Activated CD8-positive, alpha-beta memory T cell treated with anti-CD3 and anti-CD28 coated beads, Interleukin-2, amount 10 ng/mL, durations not matched to agents 7 days and 5 days (primary cell): ENCODE data around the gene ABCC1. TPM values are rescaled to one million over a fixed set of nuclear protein-coding genes. Genes with fewer than 3 reads are reported as not detected.
A peak's percentile ranks its signal among the peaks of the same experiment; 100 is the strongest.

ENCODE experiments used
- ATAC-seq: fragments of 150-1000 bp; cut with Tn5 transposase; one replicate; pipeline ENCODE4 v1.10.0; 2021; ENCODE audit warnings: moderate library complexity
- CTCF ChIA-PET: fragments of 350-600 bp; sonication (Branson Sonifier 250); formaldehyde crosslinking; loops from one replicate; lab custom pipeline; 2021; ENCODE audit warnings: antibody characterized with exemption; lab: Charles Lee
- DNase-seq: peaks from one replicate; pipeline ENCODE4 v3.0.0-alpha.2; 2020
- H3K27ac Mint-ChIP-seq: one replicate; pipeline ENCODE4 v1.8.0; 2021; ENCODE audit warnings: mild to moderate bottlenecking, mixed read lengths
- H3K27me3 Mint-ChIP-seq: one replicate; pipeline ENCODE4 v1.8.0; 2021; ENCODE audit warnings: mixed read lengths
- H3K36me3 Mint-ChIP-seq: one replicate; pipeline ENCODE4 v1.8.0; 2021; ENCODE audit warnings: mild to moderate bottlenecking, mixed read lengths
- H3K4me1 Mint-ChIP-seq: one replicate; pipeline ENCODE4 v1.8.0; 2021; ENCODE audit warnings: mixed read lengths
- H3K4me3 Mint-ChIP-seq: one replicate; pipeline ENCODE4 v1.8.0; 2021; ENCODE audit warnings: mild to moderate bottlenecking, moderate library complexity, mixed read lengths
- H3K9me3 Mint-ChIP-seq: one replicate; pipeline ENCODE4 v1.8.0; 2022; ENCODE audit warnings: low read depth, mixed read lengths
- total RNA-seq, 2 experiments: library from RNA; stranded (reverse); gene quantifications; one replicate each; pipeline ENCODE4 v1.2.3, GENCODE V29; 2021

The ABCC1 gene
- total RNA-seq, 2 experiments from 2014 or later: 54.9 to 76.8 TPM

DNA sequence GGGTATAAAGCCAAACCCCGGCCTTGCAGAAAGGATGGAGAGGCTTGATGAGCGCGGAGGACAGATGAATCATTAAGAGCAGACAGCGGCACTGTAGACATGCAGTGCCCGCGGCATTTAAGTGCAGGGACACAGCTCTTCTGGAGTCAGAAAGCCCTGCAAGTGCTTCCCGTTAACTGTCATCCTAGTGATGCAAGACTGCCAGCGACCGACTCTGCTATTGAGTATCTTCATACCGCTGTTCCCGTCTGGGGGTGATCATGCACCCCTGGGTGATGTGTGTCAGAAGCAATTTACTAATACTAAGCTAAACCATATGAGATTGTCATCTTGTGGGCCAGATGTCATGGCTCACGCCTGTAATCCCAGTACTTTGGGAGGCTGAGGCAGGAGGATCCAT lies 172.8 kb downstream of the ABCC1 start:
- CTCF ChIA-PET: no interaction called here
- Mint-ChIP-seq H3K4me3 (no peak overlapping the region), H3K9me3 (peaks cover 14% of the 10 kb centered on the region), H3K27me3 (no peaks in the 10 kb centered on the region), H3K27ac (no peak overlapping the region), H3K4me1 (peaks cover 14% of the 10 kb centered on the region), H3K36me3 (peaks cover 81% of the 10 kb centered on the region)
- ATAC-seq: no peak
- no peak for DNase-seq

DNA sequence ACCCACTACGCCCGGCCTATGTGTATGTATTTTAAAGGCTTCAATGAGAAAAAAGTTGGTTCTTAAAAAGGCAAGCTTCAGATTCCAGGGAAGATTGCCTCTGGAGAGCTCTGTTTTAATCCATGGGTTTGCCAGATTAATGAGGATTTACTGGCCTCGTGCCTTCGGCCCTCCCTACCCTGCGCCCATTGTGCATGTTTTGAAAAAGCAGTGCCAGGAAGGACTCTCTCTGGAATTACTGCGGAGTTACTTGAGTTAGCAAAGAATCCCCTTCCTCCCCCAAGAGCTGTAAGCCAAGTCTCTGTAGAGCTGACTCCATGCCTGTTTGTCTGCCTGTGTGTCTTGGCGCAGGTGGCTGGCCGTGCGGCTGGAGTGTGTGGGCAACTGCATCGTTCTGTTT lies 175.0 kb downstream of the ABCC1 start:
- CTCF ChIA-PET: interaction anchor here (0.6 to 1.2 kb wide), 3 partner anchors 124 to 368 kb away, joined by 3 to 4 read pairs (median 3); no protein-coding TSS in a partner anchor
- Mint-ChIP-seq H3K4me3 (no peak overlapping the region), H3K36me3 (peaks cover 68% of the 10 kb centered on the region), H3K27ac (no peak overlapping the region), H3K4me1 (peaks cover 14% of the 10 kb centered on the region), H3K27me3 (no peaks in the 10 kb centered on the region), H3K9me3 (peaks cover 10% of the 10 kb centered on the region)
- ATAC-seq: no peak
- DNase-seq: no peak

DNA sequence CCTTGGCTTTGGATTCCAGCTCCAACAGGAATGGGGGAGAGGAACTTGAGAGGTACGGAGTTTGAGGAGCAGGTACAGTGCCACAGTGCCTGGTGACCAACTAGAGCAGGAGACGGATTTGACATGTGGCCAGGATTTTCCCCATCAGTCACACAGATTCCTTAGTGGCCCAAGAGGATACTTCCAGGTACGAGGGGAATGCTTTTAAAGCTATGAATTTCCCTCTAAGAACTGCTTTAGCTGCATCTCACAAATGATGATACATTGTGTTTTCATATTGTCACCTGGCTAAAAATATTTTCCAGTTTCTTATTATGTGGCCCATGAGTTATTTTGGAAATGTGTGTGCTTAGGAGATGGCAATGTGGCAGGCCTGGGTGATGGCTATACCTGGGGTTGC lies 175.6 kb downstream of the ABCC1 start:
- Mint-ChIP-seq H3K27me3 (no peaks in the 10 kb centered on the region), H3K4me1 (peaks cover 11% of the 10 kb centered on the region), H3K9me3 (peaks cover 10% of the 10 kb centered on the region), H3K4me3 (no peak overlapping the region), H3K36me3 (peaks cover 66% of the 10 kb centered on the region), H3K27ac (no peak overlapping the region)
- ATAC-seq (no peak), DNase-seq (no peak)
- CTCF ChIA-PET: interaction anchor here (0.6 to 1.2 kb wide), 3 partner anchors 124 to 369 kb away, joined by 3 to 4 read pairs (median 3); no protein-coding TSS in a partner anchor

DNA sequence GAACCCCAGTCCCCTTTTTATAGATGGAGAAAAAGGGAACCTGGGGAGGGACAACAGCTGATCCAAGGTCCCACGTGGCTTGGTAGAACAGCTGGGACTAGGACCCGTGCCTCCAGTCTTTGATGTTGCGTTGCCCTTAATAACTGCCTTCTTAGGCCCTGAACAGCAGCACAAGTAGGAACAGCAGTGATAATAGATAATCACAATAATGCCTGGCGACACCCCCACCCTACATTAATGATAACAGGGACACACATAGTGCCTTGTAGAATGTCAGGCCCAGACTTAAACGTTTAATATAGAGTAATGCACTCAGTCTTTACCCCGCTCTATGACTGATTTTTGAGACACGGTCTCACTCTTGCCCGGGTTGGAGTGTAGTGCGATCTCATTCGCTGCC lies 177.5 kb downstream of the ABCC1 start:
- ATAC-seq: no peak
- CTCF ChIA-PET: interaction anchor here (0.6 to 2.9 kb wide), 10 partner anchors 65 to 584 kb away, joined by 3 to 15 read pairs (median 3); no protein-coding TSS in a partner anchor
- H3K4me1 Mint-ChIP-seq: no peaks in the 10 kb centered on the region
- H3K27ac Mint-ChIP-seq: no peak overlapping the region
- peaks cover 48% of the 10 kb centered on the region for H3K36me3 Mint-ChIP-seq
- H3K9me3 Mint-ChIP-seq: peaks cover 8% of the 10 kb centered on the region
- no peak overlapping the region for H3K4me3 Mint-ChIP-seq
- no peaks in the 10 kb centered on the region for H3K27me3 Mint-ChIP-seq
- DNase-seq: no peak

DNA sequence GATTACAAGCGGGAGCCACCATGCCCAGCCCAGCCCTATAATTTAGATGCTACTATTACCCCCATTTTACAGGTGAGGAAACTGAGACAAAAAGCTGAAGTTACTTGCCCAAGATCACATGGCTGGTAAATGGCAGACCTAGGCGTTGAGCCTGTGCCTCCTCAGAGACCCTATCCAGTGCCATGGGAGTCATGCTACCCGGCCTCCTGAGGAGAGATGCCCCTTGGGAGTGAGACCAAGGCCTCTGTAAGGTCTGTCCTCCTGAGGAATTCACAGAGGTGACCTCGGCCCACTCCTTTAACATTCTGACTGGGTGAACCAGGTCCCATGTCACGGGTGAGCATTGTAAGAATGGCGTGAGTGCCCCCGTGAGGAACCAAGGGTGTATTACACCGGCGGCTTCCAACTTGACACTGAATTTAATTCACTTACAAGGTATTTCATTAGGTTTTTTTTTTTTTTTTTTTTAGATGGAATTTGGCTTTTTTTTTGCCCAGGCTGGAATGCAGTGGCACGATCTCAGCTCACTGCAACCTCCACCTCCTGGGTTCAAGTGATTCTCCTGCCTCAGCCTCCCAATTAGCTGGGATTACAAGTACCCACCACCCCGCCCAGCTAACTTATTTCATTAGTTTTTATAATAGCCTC lies 178.2 kb downstream of the ABCC1 start:
- CTCF ChIA-PET: interaction anchor here (0.6 to 2.9 kb wide), 14 partner anchors 66 to 585 kb away, joined by 3 to 15 read pairs (median 3); partner anchors contain the start of gene CEP20
- H3K36me3 Mint-ChIP-seq: peaks cover 42% of the 10 kb centered on the region
- H3K9me3 Mint-ChIP-seq: peaks cover 8% of the 10 kb centered on the region
- ATAC-seq (peak; percentile 82), DNase-seq (peak; percentile 81)
- H3K27me3 Mint-ChIP-seq: no peaks in the 10 kb centered on the region
- no peak overlapping the region for H3K4me3 Mint-ChIP-seq
- peak overlapping the region; percentile 17 for H3K27ac Mint-ChIP-seq
- no peaks in the 10 kb centered on the region for H3K4me1 Mint-ChIP-seq

DNA sequence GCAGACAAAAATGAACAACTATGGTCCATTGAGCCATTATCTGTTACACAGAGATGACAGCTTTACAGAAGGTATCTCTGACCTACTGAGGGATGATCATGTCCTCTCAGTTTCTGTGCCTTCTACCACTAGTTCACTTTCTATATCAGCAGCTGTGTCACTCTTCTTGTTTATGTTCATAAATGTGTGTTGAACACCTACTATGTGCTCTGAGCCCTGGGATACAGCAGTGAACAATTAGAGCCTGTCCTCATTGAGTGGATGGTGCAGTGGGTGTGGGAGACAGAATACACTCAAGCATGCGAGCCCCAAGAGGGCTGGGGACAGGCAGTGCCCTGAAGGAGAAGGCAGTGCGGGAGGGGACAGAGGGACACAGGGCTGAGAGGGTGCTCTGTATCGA lies 181.8 kb downstream of the ABCC1 start:
- no peaks in the 10 kb centered on the region for H3K27me3 Mint-ChIP-seq
- DNase-seq: no peak
- no peaks in the 10 kb centered on the region for H3K9me3 Mint-ChIP-seq
- CTCF ChIA-PET: interaction anchor here (1.0 kb wide), 1 partner anchor 12 kb away, joined by 3 read pairs; no protein-coding TSS in a partner anchor
- no peak overlapping the region for H3K27ac Mint-ChIP-seq
- H3K36me3 Mint-ChIP-seq: peaks cover 29% of the 10 kb centered on the region
- no peak overlapping the region for H3K4me3 Mint-ChIP-seq
- no peaks in the 10 kb centered on the region for H3K4me1 Mint-ChIP-seq
- no peak for ATAC-seq

DNA sequence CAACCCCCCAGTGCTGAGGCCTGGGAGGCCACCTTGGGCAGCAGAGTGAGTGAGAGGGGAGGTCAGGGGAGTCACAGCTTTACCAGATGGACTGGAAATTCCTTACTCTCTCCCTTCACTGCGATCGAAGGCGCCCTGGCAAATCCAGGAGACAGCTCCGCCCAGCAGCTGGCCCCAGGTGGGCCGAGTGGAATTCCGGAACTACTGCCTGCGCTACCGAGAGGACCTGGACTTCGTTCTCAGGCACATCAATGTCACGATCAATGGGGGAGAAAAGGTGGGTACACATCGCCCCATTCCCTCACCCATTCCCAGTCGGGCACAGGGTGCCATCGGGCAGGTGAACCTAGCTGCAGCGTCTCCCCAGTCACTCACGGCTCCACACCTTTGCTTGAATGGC lies 182.2 kb downstream of the ABCC1 start:
- Mint-ChIP-seq H3K9me3 (no peaks in the 10 kb centered on the region), H3K4me1 (no peaks in the 10 kb centered on the region), H3K27ac (no peak overlapping the region), H3K4me3 (no peak overlapping the region), H3K27me3 (no peaks in the 10 kb centered on the region), H3K36me3 (peaks cover 34% of the 10 kb centered on the region)
- no peak for DNase-seq
- CTCF ChIA-PET: no interaction called here
- ATAC-seq: no peak

DNA sequence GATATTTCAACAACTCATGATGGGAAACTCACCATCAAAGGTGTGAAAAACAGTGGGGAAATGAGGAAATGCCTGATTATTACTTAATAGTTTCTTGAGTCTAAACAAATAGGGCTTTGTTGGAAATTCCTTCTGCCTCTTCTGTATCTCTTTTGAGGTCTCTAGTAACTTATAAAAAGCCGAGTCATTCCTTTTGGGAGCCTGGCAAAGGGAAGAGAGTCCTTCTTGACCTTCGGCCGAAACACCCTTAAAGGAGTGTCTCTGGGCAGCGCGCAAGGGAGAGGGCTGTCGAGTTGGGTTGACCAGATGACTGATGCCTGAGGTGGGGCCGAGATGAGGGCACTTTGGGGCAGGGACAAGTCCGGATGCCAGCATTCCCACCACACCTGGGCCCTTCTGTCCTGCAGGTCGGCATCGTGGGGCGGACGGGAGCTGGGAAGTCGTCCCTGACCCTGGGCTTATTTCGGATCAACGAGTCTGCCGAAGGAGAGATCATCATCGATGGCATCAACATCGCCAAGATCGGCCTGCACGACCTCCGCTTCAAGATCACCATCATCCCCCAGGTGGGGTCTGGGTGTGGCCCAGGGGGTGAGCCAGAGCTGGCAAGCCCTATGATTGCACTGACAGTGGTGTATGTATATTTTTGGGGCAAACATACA lies 184.7 kb downstream of the ABCC1 start:
- ATAC-seq: no peak
- H3K36me3 Mint-ChIP-seq: peaks cover 35% of the 10 kb centered on the region
- no peaks in the 10 kb centered on the region for H3K4me1 Mint-ChIP-seq
- H3K27me3 Mint-ChIP-seq: no peaks in the 10 kb centered on the region
- no peak overlapping the region for H3K4me3 Mint-ChIP-seq
- no peak overlapping the region for H3K27ac Mint-ChIP-seq
- DNase-seq: no peak
- no peaks in the 10 kb centered on the region for H3K9me3 Mint-ChIP-seq
- CTCF ChIA-PET: no interaction called here

DNA sequence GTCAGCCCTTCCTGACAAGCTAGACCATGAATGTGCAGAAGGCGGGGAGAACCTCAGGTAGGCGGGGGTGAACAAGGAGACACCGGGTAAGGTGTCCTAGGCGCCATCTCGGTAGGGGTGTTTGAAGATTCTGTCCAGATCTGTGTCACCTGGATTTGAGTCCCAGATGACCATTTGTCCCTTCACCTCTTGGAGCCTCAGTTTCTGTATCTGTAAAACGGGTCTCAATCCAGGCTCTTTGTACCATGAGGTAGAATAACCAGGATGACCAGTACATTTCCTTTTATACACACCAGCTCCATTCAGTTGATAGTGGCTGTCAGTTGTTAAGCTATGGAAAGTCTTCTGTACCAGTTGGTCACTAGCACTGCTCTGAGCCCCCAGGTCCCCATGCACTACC lies 187.2 kb downstream of the ABCC1 start:
- H3K4me3 Mint-ChIP-seq: no peak overlapping the region
- H3K9me3 Mint-ChIP-seq: no peaks in the 10 kb centered on the region
- CTCF ChIA-PET: no interaction called here
- ATAC-seq: no peak
- H3K4me1 Mint-ChIP-seq: peaks cover 4% of the 10 kb centered on the region
- no peaks in the 10 kb centered on the region for H3K27me3 Mint-ChIP-seq
- peaks cover 43% of the 10 kb centered on the region for H3K36me3 Mint-ChIP-seq
- no peak overlapping the region for H3K27ac Mint-ChIP-seq
- no peak for DNase-seq

DNA sequence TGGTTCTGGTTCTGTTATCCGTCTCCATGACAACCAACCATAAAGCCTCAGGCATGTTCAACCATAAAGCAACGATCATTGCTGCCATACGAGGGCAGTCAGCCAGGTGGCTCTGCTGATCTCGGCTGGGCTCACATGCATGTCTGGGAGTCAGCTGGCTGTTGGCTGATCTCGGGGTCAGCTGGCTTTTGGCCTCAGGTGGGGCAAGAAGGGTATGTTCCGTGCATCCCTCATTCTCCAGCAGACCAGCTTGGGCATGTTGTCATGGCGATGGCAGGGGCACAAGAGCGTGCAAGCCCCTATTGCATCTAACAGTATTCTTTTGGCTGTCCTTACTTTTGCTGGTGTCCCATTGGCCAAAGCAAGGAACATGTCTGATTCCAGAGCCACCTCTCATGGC lies 187.7 kb downstream of the ABCC1 start:
- ATAC-seq (no peak), DNase-seq (no peak)
- CTCF ChIA-PET: no interaction called here
- H3K36me3 Mint-ChIP-seq: peaks cover 45% of the 10 kb centered on the region
- H3K27ac Mint-ChIP-seq: no peak overlapping the region
- H3K9me3 Mint-ChIP-seq: no peaks in the 10 kb centered on the region
- peaks cover 4% of the 10 kb centered on the region for H3K4me1 Mint-ChIP-seq
- no peak overlapping the region for H3K4me3 Mint-ChIP-seq
- H3K27me3 Mint-ChIP-seq: no peaks in the 10 kb centered on the region

DNA sequence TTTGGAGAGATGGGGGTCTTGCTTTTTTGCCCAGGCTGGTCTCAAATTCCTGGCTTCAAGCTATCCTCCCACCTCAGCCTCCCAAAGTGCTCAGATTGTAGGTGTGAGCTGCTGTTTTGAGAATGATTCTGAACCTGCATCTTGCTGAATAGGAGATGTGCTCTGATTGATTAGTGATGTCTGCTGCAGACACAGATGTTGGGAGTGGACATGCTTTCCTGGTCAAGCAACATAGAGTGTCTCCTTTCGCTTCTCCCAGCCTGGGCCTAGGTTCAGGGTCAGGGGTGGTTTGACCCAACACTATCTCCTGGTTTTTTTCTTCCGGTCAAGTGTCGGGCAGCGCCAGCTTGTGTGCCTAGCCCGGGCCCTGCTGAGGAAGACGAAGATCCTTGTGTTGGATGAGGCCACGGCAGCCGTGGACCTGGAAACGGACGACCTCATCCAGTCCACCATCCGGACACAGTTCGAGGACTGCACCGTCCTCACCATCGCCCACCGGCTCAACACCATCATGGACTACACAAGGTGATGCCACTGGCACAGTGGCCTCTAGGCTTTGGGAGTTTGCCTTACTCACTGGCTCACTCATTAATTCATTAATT lies 188.7 kb downstream of the ABCC1 start:
- ATAC-seq: no peak
- CTCF ChIA-PET: no interaction called here
- H3K4me3 Mint-ChIP-seq: no peak overlapping the region
- no peaks in the 10 kb centered on the region for H3K27me3 Mint-ChIP-seq
- peaks cover 4% of the 10 kb centered on the region for H3K4me1 Mint-ChIP-seq
- no peaks in the 10 kb centered on the region for H3K9me3 Mint-ChIP-seq
- no peak for DNase-seq
- peaks cover 44% of the 10 kb centered on the region for H3K36me3 Mint-ChIP-seq
- no peak overlapping the region for H3K27ac Mint-ChIP-seq

DNA sequence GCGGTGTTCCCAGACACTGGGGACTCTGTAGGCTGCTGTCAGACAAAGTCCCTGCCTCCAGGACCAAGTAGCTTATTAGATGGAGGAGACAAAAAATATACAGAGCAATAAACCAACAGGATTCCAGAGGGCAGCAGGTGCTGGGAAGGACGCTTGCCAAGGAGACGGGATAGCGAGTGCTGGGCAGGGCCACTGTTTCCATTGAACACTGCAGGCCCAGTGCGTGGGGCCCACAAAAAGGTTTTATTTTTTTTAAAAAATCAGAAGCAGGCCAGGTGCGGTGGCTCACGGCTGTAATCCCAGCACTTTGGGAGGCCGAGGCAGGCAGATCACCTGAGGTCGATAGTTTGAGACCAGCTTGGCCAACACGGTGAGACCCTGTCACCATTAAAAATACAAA lies 189.6 kb downstream of the ABCC1 start:
- CTCF ChIA-PET: no interaction called here
- no peaks in the 10 kb centered on the region for H3K9me3 Mint-ChIP-seq
- peaks cover 4% of the 10 kb centered on the region for H3K4me1 Mint-ChIP-seq
- no peaks in the 10 kb centered on the region for H3K27me3 Mint-ChIP-seq
- DNase-seq (no peak), ATAC-seq (no peak)
- H3K4me3 Mint-ChIP-seq: no peak overlapping the region
- peaks cover 44% of the 10 kb centered on the region for H3K36me3 Mint-ChIP-seq
- no peak overlapping the region for H3K27ac Mint-ChIP-seq

DNA sequence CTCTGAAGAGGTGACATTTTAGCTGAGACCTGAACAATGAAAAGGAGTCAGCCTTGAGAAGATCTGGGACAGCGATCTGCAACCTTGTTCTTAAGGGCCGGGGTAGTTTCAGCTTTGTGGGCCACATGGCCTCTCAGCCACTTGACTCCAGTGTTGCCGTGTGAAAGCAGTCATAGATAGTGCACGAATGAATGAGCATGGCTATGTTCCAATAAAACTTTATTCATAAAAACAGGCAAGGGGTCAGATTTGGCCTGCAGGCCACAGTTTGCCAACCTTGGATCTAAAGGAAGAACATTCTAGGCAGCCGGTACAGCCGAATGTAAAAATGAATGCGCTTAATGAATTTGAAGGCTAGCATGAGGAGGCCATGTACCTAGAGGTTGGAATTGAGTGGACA lies 190.4 kb downstream of the ABCC1 start:
- H3K36me3 Mint-ChIP-seq: peaks cover 44% of the 10 kb centered on the region
- H3K27ac Mint-ChIP-seq: no peak overlapping the region
- no peak for DNase-seq
- CTCF ChIA-PET: no interaction called here
- H3K27me3 Mint-ChIP-seq: no peaks in the 10 kb centered on the region
- ATAC-seq: no peak
- H3K4me1 Mint-ChIP-seq: peaks cover 4% of the 10 kb centered on the region
- H3K9me3 Mint-ChIP-seq: no peaks in the 10 kb centered on the region
- H3K4me3 Mint-ChIP-seq: no peak overlapping the region

DNA sequence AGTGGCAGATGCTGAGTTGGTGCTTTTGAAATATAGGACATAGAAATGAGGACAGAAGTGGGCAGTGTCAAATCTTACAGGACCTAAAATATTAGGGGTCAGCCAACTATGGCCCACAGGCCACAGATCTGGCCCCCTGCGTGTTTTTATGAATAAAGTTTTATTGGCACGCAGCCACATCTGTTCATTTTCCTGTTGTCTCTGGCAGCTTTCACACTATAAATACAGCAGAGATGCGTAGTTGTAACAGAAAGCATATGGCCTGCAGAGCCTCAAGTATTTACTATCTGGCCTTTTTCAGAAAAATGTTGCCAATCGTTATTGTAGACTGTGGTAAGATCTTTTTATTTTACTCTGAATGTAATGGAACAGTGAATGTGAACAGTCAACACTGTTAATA lies 191.1 kb downstream of the ABCC1 start:
- H3K27ac Mint-ChIP-seq: no peak overlapping the region

More for the DNA sequence above, 191.1 kb downstream of the ABCC1 start:
- CTCF ChIA-PET: no interaction called here
- Mint-ChIP-seq H3K27me3 (no peaks in the 10 kb centered on the region), H3K4me3 (no peak overlapping the region), H3K9me3 (no peaks in the 10 kb centered on the region), H3K4me1 (peaks cover 4% of the 10 kb centered on the region), H3K36me3 (peaks cover 41% of the 10 kb centered on the region)
- DNase-seq (no peak), ATAC-seq (no peak)
